Dermis lymphatic vessel endothelial cell (primary cell): ENCODE measurements around the gene UBE2J1. TPM values are rescaled to one million over a fixed set of nuclear protein-coding genes. Genes with fewer than 3 reads are reported as not detected.

ENCODE experiments used
- total RNA-seq: library from RNA; depleted of rRNA; stranded (reverse); fragments of >200 nt; gene quantifications from 2 replicates; pipeline ENCODE4 v1.2.1, GENCODE V29; 2014

UBE2J1 gene
- 58.8 and 70.0 TPM in 2 replicates for total RNA-seq

DNA sequence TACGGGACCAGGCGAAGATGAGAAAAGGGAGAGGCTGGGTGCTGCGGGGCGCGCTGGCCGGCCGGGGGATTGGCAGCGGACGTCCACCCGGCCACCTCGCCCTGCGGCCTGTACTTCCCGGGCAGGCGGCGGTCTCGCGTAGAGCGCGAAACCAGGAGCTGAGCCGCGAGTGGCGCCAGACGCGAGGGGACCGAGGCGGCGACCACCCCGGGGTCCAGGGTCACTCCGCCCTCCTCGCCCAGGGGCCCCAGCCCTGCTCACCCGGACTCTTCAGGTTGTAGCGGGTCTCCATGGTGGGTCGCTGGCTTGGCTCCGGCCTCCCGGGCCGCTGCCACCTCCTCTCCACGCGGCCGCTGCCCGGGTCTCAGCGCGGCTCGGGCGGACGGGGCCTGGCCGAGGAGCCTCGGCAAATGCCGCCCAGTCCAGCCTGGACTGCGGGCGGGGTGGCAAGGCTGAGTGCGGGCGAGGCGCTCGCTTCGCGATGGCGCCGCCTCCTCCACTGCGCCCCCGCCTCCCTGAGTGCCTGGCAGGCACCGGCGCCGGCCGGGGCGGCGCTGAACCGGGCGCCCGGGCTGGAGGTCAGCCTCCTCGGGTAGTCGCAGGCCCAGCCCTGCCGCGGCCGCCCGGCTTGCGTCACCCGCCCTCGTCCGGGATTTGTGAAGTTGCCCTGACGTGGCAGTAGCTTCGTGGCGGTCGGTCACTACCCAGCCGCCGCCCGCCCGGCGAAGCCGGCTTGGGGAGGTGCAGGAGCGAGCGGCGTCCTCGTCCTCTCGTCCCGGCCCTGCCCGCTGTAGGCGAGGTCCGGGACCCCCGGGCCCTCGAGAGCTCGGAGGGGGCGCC, at the start of gene UBE2J1:
Gene UBE2J1 (minus strand): TSS at position 445 of the 840 bp plus-strand sequence. CDS start 153 bp downstream, at position 292.

DNA sequence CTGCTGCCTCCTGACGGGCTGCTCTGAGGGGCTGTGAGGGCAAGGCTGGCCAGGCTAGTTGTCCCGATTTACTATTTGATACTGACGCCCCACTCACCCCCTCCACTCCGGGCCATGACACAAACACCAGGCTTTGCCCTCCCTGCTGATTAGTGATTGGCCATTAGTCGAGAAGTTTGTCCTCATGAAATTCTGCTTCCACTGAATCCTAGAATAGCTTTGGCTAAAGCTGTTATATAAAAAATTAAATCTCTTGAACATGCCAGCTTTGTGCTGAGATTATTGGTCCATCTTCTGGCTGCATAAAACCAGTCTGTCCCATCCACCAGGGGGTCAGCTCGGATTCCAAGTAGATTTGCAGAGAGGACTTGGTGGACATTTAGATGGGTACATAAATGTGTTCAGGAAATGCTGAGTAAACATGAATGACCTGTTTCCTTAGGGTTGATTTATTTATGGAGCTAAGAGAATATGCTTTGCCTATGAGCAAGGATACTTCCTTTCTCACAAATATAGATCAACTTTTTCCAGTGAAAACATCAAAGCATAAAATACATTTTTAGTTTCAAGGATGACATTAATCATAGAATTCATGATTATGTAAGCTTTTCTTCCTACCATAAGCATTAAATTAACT, 37.2 kb downstream of the UBE2J1 start, which contains the start of gene GABRR2:
Gene GABRR2 (minus strand): TSS at position 51 of the 637 bp plus-strand sequence. CDS start 134 bp downstream, outside the sequence.

Other genes with a start within 250 kb of the UBE2J1 start
- 0.17 TPM in 1 of 2 replicates, not detected in the other for gene SRSF12, start 234.7 kb downstream of the UBE2J1 start, total RNA-seq
- gene PM20D2, start 206.7 kb downstream of the UBE2J1 start, total RNA-seq = 2.4 and 3.5 TPM in 2 replicates
- not detected in 2 replicates for gene GABRR1, start 135.4 kb downstream of the UBE2J1 start, total RNA-seq
- gene GABRR2, start 37.4 kb downstream of the UBE2J1 start, total RNA-seq = 0.43 and 0.77 TPM in 2 replicates
- 0.43 and 0.76 TPM in 2 replicates for gene RRAGD, start 59.6 kb upstream of the UBE2J1 start, total RNA-seq
- 11.9 and 13.2 TPM in 2 replicates for gene ANKRD6, start 80.4 kb upstream of the UBE2J1 start, total RNA-seq